GM12878 (cell line): Measurements from ENCODE around the gene PHEX.

Experiments
- EZH2 ChIP-seq: IDR thresholded peaks from 2 replicates; pipeline ENCODE4 v1.6.1; 2012; ENCODE audit warnings: low read depth, mild to moderate bottlenecking, control low read depth, inconsistent platforms, low read length, borderline replicate concordance; ENCODE audit not compliant: control insufficient read depth
- POLR2A ChIP-seq: IDR thresholded peaks from 2 replicates; pipeline ENCODE4 v1.6.1; 2011; ENCODE audit warnings: low read depth, mild to moderate bottlenecking, low read length
- POLR2AphosphoS5 ChIP-seq: IDR thresholded peaks from 2 replicates; pipeline ENCODE4 v1.6.1; 2011; ENCODE audit warnings: mild to moderate bottlenecking, low read length, inconsistent platforms
- RAD21 ChIP-seq: IDR thresholded peaks from 2 replicates; pipeline ENCODE4 v1.6.1; 2011; ENCODE audit warnings: mild to moderate bottlenecking, low read depth, low read length, moderate library complexity; ENCODE audit not compliant: insufficient read depth
- TF ChIP-seq, protein P1 (sequence below), 3 experiments: IDR thresholded peaks in 2 of 3; conservative IDR thresholded peaks in 1 of 3; 2 replicates each; pipeline ENCODE4 v1.5.1; 2011; ENCODE audit warnings: low read depth in 3 of 3, low read length in 3 of 3, mild to moderate bottlenecking in 3 of 3, control low read depth in 2 of 3, moderate library complexity in 2 of 3, inconsistent platforms in 1 of 3, mixed read lengths in 1 of 3; ENCODE audit not compliant: control insufficient read depth in 2 of 3, insufficient read depth in 1 of 3; ENCODE audit errors: extremely low read depth in 1 of 3

DNA sequence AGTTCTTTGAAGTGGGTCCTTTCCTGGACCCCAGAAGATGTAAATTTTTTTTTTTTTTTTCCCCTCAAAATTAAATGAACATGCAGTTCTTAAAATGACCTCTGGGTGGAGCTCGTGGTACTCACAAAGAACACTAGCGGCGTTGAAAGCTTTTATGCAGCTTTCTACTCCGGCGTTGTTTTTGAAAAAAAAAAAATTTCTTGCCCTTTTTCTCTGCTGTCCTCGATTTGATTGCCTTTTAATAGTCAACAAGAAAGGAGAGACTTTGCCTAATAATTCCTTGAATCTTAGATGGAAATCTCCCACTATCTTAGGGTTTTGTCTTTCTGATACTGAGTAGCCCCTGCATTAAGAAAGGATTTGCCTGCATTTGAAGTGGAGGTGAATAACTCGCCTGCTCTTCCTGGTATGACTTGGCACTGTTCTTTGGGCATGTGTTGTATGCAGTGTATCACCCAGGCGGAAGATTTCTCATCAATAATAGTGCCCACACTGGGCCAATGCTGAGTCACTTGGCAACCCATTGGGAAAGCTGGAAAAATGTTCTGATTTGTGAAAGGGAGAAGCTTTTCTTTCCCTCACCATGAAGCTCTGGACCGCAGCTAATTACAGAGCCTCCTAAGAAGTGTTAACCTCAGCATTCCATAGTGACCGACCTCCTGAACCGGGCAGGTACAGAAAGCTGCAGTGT lies 104.0 kb downstream of the PHEX start:
- TF ChIP-seq RAD21, result peak; percentile 78
- no peak for TF ChIP-seq EZH2
- no peak for TF ChIP-seq POLR2A
- no peak for TF ChIP-seq POLR2AphosphoS5
- TF ChIP-seq, protein P1, sequence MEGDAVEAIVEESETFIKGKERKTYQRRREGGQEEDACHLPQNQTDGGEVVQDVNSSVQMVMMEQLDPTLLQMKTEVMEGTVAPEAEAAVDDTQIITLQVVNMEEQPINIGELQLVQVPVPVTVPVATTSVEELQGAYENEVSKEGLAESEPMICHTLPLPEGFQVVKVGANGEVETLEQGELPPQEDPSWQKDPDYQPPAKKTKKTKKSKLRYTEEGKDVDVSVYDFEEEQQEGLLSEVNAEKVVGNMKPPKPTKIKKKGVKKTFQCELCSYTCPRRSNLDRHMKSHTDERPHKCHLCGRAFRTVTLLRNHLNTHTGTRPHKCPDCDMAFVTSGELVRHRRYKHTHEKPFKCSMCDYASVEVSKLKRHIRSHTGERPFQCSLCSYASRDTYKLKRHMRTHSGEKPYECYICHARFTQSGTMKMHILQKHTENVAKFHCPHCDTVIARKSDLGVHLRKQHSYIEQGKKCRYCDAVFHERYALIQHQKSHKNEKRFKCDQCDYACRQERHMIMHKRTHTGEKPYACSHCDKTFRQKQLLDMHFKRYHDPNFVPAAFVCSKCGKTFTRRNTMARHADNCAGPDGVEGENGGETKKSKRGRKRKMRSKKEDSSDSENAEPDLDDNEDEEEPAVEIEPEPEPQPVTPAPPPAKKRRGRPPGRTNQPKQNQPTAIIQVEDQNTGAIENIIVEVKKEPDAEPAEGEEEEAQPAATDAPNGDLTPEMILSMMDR (IDR thresholded peaks at IDR 0.05 in 2 of 3, conservative IDR thresholded peaks at IDR 0.05 in 1 of 3; ENCODE audit: control insufficient read depth in 2 of 3, extremely low read depth in 1 of 3, insufficient read depth in 1 of 3, low read depth in 3 of 3, low read length in 3 of 3), result peak; percentile 51 to 68 (median 68)
